Stimulated activated CD4-positive, alpha-beta T cell treated with anti-CD3 and anti-CD28 coated beads, Interleukin-2, amount 100 ng/mL, for 4 hours (primary cell): ENCODE results near the gene FHAD1.

Experiments
- DNase-seq: peaks from one replicate; pipeline ENCODE4 v3.0.0-alpha.2; 2020; ENCODE audit warnings: low read depth

FHAD1 gene

DNA sequence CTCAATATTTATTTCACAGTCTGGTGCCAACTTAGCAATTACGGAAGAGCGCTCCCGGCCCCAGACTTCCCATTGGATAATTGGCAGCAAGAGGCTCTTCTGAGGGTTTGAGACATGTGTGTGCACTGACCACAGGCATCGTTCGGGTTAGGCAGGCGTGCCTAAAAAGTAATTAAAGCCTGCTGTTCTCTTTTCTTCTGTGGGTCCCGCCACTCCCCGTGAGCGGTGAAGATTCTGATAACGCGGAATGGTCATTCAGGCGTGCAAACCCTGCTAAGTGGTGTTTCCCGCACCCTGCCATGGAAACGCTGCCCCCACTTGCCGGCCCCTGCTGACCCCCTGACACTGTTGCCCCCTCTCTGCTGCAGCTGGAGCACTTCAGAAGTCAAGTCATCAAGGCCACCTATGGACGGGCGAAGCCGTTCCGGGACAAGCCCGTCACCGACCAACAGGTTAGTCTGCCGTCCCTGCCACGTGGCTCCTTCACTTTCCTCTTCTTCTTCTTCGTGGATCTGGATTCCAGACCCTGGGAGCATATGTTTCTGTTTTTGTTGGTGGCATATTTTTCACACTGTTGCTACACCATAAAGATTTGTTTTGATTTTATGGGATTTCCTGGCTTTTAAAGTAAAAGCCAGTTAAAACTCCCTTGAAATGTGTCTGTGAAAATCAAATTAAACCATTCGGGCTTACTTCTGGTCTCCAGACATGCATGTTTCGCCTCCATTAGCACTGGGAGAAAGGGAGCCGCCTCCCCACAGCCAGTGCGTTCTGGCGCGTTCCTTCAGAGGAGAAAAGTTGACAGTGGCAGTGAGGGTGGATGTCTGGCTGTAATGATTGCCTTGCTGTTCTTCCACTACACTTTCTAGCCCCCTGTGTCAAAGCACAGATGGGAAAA is 79.9 kb downstream of the FHAD1 start:
- DNase-seq, result no peak

DNA sequence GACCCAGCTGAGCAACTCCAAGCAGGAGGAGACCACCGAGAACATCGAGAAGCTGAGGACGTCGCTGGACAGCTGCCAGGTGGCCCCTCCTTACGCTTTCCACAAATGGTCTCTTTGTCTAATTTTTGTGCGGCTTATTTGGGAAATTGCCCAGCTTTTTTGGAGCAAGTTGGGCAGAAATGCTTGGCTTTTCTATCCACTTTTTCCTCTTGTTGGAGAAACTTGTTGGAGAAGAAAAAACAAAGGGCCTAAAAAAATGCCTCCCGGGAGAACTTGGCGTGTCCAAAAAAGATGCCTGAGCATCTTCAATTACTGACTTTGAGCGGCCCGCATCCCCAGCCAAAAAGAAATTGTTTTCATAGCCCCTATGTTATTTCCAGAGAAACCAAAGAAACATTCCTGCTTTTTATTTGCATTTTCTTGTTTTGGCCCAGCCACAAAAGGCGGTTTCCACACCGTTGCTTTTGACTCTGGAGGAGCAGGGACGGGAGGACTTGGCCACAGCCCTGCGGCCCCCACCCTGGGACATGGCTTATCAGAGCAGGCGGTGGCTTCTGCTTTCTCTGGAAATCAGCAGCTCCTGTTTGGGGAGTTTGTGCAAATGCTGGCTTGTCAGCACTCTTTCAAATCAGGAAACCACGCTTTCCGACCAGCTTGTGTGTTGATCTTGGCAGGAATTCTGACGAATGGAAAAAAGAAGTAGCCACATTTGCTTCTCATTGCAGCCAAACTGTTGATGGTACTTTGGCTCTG is 81.5 kb downstream of the FHAD1 start:
- no peak for DNase-seq

DNA sequence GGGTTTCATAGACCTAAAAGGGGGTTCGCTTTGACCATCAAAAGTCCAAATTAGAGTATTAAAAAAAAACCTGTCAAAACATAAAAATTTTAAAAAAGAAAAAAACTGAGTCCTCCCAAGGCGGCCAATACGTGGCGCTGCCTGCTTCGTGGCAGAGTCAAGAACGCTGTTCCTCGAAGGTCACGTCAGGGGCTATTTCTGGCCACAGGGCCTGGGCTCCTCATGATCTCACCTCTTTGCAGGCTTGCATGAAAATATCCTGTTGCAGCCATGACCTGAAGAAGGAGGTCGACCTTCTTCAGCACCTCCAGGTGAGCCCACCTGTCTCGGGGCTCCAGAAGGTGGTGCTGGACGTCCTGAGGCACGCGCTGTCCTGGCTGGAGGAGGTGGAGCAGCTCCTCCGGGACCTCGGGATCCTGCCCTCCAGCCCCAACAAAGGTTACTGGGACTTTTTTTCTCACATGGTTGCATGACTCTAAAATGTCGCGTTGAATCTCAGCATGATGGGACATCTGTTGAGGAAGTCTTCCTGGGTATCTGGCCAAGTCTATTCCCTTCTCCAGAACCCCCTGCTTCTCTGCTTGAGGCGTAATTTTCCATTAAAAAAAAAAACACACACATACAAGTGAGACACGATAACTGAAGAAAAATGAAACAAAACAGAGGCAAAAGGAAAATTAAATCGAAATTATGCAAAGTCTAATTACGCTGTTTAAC is 82.2 kb downstream of the FHAD1 start:
- no peak for DNase-seq

DNA sequence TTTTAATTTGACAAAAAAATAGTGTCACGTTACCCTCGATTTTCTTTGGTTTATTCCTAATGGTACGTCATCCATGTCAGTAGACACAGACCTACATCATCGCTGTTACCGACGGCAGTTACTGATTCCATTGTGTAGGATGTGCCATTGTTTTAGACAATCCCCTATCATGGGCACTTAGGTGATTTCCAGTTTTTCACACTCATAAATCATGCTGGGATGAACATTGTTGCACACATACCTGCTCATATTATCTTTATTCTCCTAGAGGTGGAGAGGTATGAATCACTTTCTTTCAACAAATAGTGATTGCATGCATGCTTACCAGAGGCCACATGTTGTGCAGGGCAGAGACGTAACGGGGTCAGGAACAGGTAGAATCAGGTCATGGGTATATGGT is 83.0 kb downstream of the FHAD1 start:
- DNase-seq, result no peak

DNA sequence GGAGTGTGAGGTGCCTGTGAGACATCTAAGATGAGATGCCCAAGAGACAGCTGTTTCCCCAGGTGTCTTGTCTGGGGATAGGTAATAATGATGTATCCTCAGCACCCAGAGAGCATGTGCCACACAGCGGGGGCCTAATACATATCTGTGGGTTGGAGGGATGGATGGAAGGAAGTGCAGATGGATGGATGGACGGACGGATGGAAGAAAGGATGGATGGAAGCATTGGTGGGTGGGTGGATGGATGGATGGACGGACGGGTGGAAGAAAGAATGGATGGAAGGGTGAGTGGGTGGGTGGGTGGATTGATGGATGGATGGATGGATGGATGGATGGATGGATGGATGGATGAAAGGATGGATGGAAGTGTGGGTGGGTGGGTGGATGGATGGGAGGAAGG is 84.2 kb downstream of the FHAD1 start:
- no peak for DNase-seq

DNA sequence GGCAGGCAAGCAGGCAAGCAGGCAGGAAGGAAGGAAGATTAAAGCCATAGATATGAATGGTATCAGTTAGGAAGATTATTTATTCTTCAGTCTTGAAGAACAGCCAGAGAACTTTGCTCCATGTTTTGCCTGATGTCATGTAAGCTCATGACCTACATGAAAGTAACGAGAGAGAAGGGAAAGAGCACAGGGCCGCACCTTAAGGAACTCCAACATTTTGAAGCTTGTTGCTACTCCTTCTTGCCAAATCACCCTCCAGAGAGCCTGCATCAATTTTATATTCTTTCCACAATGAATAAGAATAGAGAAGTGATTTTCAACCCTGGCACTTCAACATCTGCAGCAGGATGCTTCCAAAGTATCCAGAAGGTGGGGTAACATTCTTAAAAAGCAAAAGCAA is 84.7 kb downstream of the FHAD1 start:
- no peak for DNase-seq

DNA sequence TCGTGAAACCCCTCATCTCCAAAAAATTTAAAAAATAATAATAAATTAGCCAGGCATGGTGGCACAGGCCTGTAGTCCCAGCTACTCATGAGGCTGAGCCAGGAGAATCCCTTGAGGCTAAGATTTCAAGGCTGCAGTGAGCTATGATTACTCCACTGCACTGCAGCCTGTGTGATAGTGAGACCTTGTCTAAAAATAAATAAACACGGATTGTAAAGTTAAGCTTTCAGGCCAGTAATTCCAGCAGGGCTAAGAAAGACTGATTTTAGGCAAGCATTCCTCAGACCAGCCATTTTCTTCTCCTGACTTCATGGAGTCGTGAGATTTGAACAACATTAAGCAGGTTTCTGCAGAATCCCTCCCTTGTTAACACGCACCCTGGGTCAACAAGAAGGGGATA is 85.5 kb downstream of the FHAD1 start:
- DNase-seq, result no peak

DNA sequence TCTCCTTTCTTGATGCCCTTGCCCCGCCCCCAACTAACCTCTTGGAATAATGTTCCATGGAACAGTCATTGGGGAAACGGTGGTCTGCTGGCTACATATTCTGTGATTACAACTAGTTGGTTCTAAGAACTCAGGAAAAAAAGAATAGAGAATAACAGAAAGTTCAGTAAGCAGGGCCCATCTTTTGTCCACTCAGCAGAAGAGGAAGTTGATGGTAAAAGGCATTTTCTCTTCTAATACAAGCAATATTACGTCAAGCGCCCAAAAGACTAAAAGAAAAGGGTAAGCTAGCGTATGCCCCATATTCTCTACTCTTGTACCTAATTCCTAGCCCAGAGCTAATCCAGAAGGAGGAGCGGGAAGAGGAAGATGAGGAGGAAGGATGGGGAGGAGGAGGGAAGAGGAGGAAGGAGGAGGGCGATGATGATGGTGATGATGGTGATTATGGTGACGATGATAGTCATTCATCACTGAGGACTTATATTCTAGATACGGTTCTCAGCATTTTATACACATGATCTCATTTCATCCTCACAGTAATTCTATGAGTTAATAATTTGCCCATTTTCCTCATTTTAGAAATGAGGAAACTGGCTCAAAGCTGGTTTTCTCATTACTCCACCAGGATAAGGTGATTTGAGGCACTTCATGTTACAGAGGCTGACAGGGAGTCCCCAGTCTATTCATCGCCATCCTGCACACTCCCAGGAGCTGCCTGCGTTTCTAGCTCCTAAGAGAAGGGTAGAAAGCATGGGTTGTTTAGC is 86.1 kb downstream of the FHAD1 start:
- no peak for DNase-seq

DNA sequence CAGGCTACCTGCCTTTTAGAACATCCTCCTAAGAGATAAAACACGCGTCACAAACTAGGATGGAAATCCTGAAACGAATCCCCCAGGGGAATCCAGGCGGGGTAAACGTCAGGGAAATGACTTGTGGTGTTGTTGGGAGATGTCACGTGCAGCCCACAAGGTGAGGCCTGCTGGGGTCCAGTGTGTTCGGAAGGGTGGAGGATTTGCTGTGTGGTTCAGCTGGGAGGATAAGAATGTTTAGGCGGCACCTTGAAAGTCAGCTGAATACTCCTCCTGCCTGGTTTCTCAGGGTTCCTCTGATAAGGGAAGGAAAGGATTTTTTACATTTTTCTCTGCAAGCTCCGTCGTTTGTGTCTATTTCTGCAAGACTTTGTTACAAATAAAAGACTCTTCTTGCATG is 88.0 kb downstream of the FHAD1 start:
- DNase-seq, result no peak

DNA sequence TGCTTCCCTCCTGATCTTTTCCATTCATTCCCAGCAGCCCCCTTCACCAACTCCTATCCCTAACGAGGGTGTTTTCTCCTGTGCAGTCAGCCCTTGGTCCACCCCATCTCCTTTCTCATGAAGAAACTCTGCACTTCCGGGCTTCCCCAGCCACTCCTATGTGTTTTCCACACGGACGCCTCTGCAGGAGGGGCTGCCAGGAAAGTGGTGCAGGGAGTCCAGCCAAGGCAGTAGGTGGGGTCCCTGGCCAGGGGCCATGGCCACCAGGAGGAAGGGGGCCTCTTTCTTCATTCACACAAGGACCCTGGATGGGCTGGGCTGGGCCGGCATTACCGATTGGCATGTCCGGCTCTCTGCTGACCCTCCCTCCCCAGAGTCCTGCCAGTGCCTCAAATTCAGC is 89.8 kb downstream of the FHAD1 start:
- no peak for DNase-seq

DNA sequence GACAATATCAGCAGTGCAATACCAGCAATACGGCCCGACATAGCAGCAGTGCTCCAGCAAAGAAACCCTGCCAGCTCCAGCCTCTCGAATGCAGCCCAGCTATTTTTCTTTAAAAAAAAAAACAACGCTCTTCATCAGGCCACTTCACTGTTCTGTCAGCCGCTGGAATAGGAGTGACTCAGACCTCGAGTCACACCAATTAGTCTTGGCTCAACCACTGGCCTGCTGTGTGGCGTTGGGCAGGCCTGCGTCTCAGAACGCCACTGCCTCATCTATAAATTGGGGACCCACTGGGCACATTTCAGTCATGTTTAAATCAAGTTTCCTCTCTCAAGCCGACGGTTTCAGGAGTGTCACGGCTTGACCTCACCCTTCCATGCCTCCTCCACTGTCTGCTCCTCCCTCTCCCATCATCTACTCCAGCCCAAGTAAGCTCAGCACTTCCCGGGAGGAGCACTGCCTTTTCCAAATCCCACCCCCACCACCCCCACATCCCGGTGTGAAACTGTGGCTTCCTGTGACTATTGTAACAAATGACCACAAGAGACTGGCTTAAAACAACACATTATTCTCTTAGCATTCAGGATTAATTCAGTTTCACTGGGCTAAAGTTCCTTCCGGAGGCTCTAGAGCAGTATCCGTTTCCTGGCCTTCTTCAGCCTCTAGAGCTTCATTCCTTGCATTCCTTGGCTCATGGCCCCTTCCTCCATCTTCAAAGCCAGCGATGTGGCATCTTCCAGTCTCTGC is 90.8 kb downstream of the FHAD1 start:
- DNase-seq, result no peak

DNA sequence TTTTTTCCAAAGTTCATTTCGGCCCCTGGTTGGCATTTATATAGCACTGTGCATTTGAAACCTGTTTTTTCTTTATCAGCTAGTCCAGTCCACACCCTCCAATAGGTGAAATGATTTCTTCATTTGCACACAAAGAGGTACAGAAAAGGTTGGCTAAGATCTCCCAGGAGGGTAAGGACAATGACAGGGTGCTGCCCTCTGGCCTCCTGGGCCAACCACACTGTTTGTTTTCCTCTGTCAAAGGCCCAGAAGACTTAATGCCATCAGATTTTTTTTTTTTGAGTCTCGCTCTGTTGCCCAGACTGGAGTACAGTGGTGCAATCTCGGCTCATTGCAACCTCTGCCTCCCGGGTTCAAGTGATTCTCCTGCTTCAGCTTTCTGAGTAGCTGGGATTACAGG is 92.5 kb downstream of the FHAD1 start:
- DNase-seq, result no peak

DNA sequence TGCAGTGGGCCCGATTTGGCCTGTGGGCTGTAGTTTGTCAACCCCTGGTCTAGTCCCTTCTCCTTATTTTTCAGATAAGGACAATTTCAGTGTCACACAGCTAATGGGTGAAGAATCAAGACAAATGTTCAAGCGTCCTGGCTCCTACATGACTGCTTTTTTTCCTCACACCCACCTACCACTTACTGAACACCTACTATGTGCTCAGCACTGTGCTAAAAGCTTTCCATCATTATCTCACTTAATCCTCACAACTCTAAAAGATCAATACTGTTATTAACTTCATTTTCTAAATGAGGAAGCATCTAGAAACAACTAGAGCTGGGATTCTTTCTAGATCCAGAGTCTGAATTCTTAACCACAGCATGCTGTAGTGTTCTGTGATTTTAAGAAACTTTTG is 94.2 kb downstream of the FHAD1 start:
- DNase-seq, result no peak

DNA sequence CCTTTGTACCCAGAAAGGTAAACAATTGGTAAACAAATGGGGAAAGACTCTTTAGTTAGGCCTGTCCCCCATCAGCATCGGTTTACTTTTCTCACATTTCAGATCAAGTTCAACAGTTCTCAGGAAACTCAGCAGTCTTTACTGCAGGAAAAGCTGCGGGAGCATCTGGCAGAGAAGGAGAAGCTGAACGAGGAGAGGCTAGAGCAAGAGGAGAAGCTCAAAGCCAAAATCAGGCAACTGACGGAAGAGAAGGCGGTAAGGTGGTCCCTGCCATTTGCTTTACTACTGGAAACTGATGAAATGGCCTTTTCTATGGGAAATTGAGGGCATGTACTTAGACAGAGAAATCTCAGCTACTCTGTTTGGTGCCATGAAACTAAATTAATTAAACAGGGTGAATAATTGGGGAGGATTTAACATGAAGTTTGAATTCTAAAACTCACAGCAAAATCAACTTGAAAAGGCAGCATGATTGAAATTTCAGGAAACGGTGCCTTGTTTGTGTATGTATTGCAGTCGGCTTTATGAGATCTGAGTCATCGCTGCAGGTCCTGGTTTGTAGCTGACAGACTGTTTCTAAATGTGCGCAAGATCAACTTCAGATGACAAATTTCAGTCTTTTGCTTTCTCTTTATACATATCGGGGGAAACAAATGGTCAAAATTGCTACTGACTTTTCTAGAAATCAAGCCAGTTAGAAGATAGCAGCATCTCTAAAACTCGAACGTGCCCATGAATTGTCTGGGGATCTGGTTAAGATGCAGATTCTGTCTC is 94.8 kb downstream of the FHAD1 start:
- no peak for DNase-seq

DNA sequence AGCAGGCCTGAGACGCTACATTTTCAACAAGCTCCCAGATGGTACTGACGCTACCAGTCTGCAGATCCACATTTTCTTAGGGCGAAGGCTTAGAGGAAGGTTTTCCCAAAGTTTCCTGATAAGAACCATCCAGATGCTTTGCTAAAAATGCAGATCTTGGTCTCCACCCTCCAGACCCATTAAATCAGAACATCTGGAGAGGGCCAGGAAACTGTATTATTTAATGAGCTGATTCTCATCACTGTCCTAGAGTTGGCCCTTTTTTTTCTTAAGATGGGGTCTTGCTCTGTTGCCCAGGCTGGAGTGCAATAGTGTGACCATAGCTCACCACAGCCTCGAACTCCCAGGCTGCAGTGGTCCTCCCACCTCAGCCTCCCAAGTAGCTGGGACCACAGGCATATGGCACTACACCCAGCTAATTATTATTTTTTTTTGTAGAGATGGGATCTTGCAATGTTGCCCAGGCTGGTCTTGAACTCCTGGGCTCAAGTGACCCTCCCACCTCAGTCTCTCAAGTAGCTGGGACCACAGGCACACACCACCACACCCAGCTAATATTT is 95.5 kb downstream of the FHAD1 start:
- DNase-seq, result no peak

DNA sequence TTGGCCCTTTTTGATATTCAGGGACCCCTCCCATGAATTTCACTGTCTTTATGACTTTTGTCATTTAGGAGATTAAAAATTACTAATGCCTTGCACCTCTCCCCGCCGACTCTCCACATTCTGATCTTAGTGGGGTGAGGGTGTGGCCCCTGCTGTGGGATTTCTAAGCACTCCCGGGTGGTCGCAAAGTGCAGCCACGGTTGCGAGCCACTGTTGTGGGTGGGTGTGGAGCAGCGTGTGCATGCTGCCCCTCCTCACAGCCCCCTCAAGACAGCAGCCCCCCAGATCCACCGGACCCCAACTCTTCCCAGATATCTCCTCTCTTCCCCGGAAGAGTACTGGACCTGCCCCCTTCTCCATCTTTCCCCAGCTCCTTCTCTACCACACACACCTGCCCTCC is 96.1 kb downstream of the FHAD1 start:
- DNase-seq, result no peak

DNA sequence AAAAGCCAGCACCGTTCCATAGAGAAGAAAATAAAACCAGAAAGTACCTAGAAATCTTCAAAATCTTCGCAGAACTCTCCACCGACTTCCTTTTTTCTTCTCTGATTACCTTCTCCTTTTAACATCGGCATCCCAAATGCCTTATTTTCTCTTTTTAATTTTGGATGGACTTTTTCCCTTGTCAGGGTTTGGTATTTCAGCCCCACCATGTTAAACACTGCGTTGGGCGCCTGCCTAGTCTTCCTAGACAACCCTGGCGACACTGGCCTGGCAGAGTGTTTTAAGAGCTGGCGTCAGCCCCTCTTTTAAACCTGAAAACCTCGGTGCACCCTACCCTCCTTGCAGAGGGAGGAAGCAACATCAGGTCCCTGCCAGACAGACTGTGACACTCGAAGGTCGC is 96.7 kb downstream of the FHAD1 start:
- no peak for DNase-seq

DNA sequence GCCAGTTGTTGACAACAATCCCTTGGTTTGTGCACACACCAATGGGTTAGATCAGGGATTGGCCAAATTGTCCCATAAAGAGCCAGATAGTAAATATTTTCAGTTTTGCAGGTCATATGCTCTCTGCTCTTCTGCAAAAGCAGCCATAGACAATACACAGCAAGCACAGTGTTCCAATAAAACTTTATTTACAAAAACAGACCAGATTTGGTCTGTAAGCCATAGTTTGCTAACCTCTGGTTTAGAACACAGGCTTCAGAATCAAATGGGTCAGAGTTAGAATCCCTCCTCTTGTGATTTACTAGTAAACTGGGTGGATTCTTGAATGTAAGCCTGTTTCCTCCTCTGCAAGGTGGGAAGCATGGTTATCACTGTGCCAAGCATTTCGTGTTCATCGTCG is 97.4 kb downstream of the FHAD1 start:
- DNase-seq, result no peak

DNA sequence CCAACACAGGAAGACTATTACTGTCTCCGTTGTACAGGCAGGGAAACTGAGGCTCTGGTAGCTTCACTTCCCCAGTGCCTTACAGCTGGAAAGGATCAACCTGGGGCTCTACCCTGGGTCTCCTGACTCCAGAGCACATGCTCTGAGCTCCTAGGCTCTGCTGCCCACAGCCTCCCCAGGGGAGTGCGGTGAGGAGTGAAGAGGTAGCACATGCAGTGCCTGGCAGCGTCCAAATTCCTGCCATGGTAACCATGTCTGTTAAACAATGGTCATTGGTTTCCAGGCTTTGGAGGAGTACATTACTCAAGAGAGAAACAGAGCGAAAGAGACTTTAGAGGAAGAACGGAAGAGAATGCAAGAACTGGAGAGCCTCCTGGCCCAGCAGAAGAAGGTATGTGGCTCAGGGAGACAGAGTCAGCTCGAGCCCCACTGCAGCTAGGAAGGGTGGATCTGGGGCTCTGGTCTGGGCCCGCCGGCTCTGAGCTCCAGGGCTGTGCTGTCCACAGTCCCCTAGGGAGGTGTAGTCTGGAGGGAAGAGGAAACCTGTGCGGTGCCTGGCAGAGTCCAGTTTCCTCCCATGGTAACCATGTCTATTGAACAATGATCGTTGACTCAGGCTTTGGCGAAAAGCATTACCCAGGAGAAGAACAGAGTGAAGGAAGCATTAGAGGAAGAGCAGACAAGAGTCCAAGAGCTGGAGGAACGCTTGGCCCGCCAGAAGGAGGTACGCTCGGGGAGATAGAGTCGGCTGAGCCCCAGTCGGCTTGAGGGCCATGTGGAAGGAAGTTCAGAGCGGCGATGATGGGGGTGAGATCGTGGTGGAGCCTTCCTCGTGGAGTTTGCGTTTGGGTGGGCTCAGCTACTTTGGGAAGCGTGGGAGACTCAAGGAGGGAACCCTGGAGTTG is 98.0 kb downstream of the FHAD1 start:
- DNase-seq, result no peak
